GM10266 (cell line): ENCODE measurements around the gene ATG16L2.
A peak's percentile ranks its signal among the peaks of the same experiment; 100 is the strongest.

Experiments used
- DNase-seq: peaks from one replicate; pipeline ENCODE4 v3.0.0; 2012; ENCODE audit errors: extremely low spot score
- TF ChIP-seq, protein P1 (sequence below): IDR thresholded peaks from 2 replicates; pipeline ENCODE4 v1.5.1; 2012; ENCODE audit warnings: mild to moderate bottlenecking, low read depth; ENCODE audit not compliant: control insufficient read depth, insufficient read depth; ENCODE audit errors: missing control alignments

ATG16L2 gene, protein sequence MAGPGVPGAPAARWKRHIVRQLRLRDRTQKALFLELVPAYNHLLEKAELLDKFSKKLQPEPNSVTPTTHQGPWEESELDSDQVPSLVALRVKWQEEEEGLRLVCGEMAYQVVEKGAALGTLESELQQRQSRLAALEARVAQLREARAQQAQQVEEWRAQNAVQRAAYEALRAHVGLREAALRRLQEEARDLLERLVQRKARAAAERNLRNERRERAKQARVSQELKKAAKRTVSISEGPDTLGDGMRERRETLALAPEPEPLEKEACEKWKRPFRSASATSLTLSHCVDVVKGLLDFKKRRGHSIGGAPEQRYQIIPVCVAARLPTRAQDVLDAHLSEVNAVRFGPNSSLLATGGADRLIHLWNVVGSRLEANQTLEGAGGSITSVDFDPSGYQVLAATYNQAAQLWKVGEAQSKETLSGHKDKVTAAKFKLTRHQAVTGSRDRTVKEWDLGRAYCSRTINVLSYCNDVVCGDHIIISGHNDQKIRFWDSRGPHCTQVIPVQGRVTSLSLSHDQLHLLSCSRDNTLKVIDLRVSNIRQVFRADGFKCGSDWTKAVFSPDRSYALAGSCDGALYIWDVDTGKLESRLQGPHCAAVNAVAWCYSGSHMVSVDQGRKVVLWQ

DNA sequence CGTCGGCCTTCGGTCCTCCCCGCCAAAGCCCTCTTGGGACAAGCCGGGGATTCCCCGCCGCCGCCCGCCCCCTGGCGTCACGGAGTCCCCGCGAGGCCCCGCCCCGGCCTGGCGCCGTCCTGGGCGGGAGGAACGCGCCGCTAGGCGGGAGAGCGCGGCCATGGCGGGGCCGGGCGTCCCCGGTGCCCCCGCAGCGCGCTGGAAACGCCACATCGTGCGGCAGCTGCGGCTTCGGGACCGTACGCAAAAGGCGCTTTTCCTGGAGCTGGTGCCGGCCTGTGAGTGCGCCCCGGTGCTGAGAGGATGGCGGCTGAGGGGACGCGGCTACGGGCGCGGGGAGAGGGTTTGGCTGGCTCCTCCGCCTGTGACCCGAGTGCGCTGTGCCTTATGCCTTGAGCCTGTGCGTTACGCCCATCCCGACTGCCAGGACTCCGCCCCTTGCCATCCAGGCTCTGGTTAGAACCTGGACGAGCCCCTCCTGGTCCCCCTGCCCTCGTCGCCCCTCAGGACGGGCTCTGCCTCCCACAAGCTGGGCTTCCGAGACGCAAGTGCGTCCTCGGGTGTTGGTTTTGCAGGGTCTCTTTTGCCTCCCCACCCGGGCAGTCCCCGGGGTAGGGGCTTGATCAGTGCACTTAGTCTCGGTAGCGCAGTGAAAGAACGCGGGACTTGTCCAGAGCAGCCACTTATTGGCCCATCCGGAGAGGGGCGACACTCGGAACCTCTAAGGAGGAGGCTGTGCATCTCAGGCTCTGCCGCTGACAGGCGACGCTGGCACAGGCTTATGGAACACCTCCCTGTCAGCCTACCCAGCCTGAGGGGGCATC is at the start of gene ATG16L2:
Gene ATG16L2 (plus strand): TSS at position 126 of the 824 bp plus-strand sequence. CDS start 35 bp downstream, at position 161.
- TF ChIP-seq, protein P1, sequence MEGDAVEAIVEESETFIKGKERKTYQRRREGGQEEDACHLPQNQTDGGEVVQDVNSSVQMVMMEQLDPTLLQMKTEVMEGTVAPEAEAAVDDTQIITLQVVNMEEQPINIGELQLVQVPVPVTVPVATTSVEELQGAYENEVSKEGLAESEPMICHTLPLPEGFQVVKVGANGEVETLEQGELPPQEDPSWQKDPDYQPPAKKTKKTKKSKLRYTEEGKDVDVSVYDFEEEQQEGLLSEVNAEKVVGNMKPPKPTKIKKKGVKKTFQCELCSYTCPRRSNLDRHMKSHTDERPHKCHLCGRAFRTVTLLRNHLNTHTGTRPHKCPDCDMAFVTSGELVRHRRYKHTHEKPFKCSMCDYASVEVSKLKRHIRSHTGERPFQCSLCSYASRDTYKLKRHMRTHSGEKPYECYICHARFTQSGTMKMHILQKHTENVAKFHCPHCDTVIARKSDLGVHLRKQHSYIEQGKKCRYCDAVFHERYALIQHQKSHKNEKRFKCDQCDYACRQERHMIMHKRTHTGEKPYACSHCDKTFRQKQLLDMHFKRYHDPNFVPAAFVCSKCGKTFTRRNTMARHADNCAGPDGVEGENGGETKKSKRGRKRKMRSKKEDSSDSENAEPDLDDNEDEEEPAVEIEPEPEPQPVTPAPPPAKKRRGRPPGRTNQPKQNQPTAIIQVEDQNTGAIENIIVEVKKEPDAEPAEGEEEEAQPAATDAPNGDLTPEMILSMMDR = peak; percentile 25
- DNase-seq = peak; percentile 96

GRCh38 chr11:72764503-72764902 is 49.7 kb upstream of the ATG16L2 start:
- TF ChIP-seq, protein P1 = no peak
- no peak for DNase-seq

GRCh38 chr11:72766152-72766902 is 47.9 kb upstream of the ATG16L2 start:
- TF ChIP-seq, protein P1 = no peak
- no peak for DNase-seq

GRCh38 chr11:72767203-72768062 is 46.8 kb upstream of the ATG16L2 start:
- TF ChIP-seq, protein P1 = no peak
- DNase-seq = no peak

DNA sequence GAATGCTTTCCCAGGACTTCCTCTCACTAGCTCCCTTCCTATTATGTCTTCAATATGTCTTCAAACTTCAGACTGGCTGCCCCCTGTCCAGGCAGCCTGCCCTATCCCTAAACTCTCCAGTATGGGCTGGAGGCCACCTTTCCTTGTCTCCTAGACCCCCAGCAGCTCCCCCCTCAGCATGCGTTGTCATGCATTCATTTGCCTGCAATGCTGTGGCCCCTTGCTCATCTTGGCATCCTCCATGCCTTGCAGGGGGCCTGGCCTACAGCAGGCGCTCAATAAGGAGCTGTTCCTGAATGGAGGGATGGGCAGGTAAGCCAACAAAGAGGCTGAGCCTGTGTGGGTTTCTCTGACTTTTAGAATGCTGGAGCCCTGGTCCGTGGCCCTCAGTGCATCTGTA is 45.6 kb upstream of the ATG16L2 start:
- TF ChIP-seq, protein P1 = no peak
- no peak for DNase-seq

GRCh38 chr11:72769680-72770079 is 44.5 kb upstream of the ATG16L2 start:
- TF ChIP-seq, protein P1 = no peak
- no peak for DNase-seq
